H1 (cell line): ENCODE results near the gene SERPINA6. TPM values are rescaled to one million over a fixed set of nuclear protein-coding genes. Genes with fewer than 3 reads are reported as not detected.

Experiments
- CTCF ChIA-PET: fragments of 300-600 bp; sonication (Branson Sonifier 250); formaldehyde crosslinking; loops from one replicate; lab custom pipeline; 2021; ENCODE audit not compliant: partially characterized antibody; lab: Charles Lee
- POLR2A ChIA-PET: fragments of 300-600 bp; sonication (Branson Sonifier 250); formaldehyde crosslinking; loops from one replicate; lab custom pipeline; 2021; ENCODE audit warnings: inconsistent platforms; ENCODE audit not compliant: partially characterized antibody; lab: Charles Lee
- DNase-seq, 2 experiments: peaks; one replicate each; pipeline versions ENCODE4 v3.0.0 to v3.0.0-alpha.2; 2010 to 2022; ENCODE audit warnings: low spot score in 2 of 2, low read depth in 1 of 2, mixed read lengths in 1 of 2
- FAIRE-seq: peaks from 2 replicates; lab custom pipeline; 2011; peaks lifted over from hg19 to GRCh38; lab: Jason Lieb, UNC
- H2AFZ ChIP-seq: 2 replicates; pipeline ENCODE4 v1.8.1; 2012; ENCODE audit warnings: low read length, inconsistent platforms
- H2AK5ac ChIP-seq: 2 replicates; pipeline ENCODE4 v1.6.1; 2013; ENCODE audit warnings: low read depth, low read length
- H2BK120ac ChIP-seq: replicated peaks from 2 replicates; pipeline ENCODE3; 2013; ENCODE audit warnings: low read depth, low read length, inconsistent platforms
- H2BK12ac ChIP-seq: 2 replicates; pipeline ENCODE4 v1.6.1; 2013; ENCODE audit warnings: low read depth, low read length
- H2BK15ac ChIP-seq: 2 replicates; pipeline ENCODE4 v1.6.1; 2013; ENCODE audit warnings: low read length
- H2BK20ac ChIP-seq: 2 replicates; pipeline ENCODE4 v1.6.1; 2013; ENCODE audit warnings: low read length
- H2BK5ac ChIP-seq: 2 replicates; pipeline ENCODE4 v1.6.1; 2013; ENCODE audit warnings: low read depth, low read length
- H3K14ac ChIP-seq: 2 replicates; pipeline ENCODE4 v1.6.1; 2013; ENCODE audit warnings: inconsistent platforms; ENCODE audit not compliant: insufficient read length
- H3K18ac ChIP-seq: 2 replicates; pipeline ENCODE4 v1.6.1; 2013; ENCODE audit warnings: low read length; ENCODE audit errors: extremely low read depth
- H3K23ac ChIP-seq: 2 replicates; pipeline ENCODE4 v1.6.1; 2013; ENCODE audit warnings: inconsistent platforms; ENCODE audit not compliant: insufficient read length
- H3K23me2 ChIP-seq: 2 replicates; pipeline ENCODE4 v1.6.1; 2013; ENCODE audit warnings: low read depth, low read length
- H3K27ac ChIP-seq: 2 replicates; pipeline ENCODE4 v1.6.1; 2011; ENCODE audit warnings: low read depth, low read length, inconsistent platforms
- H3K27me3 ChIP-seq, 4 experiments: replicated peaks in 1 of 4; 1 replicate in 1 of 4; 2 replicates in 3 of 4; pipeline versions ENCODE4 v1.6.1 to v1.8.1; 2011 to 2013; ENCODE audit warnings: low read length in 3 of 4, mild to moderate bottlenecking in 3 of 4, inconsistent platforms in 2 of 4, mixed read lengths in 2 of 4, moderate library complexity in 1 of 4; ENCODE audit not compliant: control insufficient read depth in 3 of 4, insufficient read depth in 3 of 4; ENCODE audit errors: extremely low read depth in 1 of 4
- H3K36me3 ChIP-seq, 4 experiments: 2 replicates each; pipeline versions ENCODE4 v1.6.1 to v1.8.1; 2011 to 2013; ENCODE audit warnings: mild to moderate bottlenecking in 4 of 4, low read length in 3 of 4, moderate library complexity in 2 of 4, control low read depth in 1 of 4, inconsistent platforms in 1 of 4; ENCODE audit not compliant: insufficient read depth in 4 of 4, control insufficient read depth in 2 of 4
- H3K4ac ChIP-seq: replicated peaks from 2 replicates; pipeline ENCODE3; 2013; ENCODE audit warnings: low read length, low read depth, mixed read lengths, inconsistent platforms; ENCODE audit not compliant: insufficient read length
- H3K4me1 ChIP-seq, 4 experiments: replicated peaks in 1 of 4; 1 replicate in 1 of 4; 2 replicates in 3 of 4; pipeline versions ENCODE4 v1.6.1 to v1.8.1; 2011 to 2013; ENCODE audit warnings: low read length in 3 of 4, inconsistent platforms in 2 of 4, mixed read lengths in 1 of 4; ENCODE audit not compliant: insufficient read depth in 4 of 4, control insufficient read depth in 3 of 4
- H3K4me2 ChIP-seq, 2 experiments: 2 replicates each; pipeline versions ENCODE4 v1.6.1 to v1.8.1; 2011 to 2013; ENCODE audit warnings: low read depth in 2 of 2, low read length in 2 of 2, control low read depth in 1 of 2, inconsistent platforms in 1 of 2, mild to moderate bottlenecking in 1 of 2; ENCODE audit not compliant: insufficient read depth in 1 of 2
- H3K4me3 ChIP-seq, 4 experiments: fragments of 200-600, 300-600 bp in 1 of 4; sonication (generic), shearing (Covaris generic), sonication (Bioruptor Twin) in 1 of 4; 2 replicates each; pipeline versions ENCODE4 v1.5.1 to v1.8.1; 2011 to 2016; ENCODE audit warnings: low read length in 4 of 4, low read depth in 3 of 4, control low read depth in 2 of 4, inconsistent platforms in 2 of 4, mild to moderate bottlenecking in 2 of 4, mixed read lengths in 1 of 4, moderate library complexity in 1 of 4; ENCODE audit not compliant: insufficient read depth in 2 of 4; ENCODE audit errors: extremely low read depth in 1 of 4
- H3K56ac ChIP-seq: replicated peaks from 2 replicates; pipeline ENCODE3; 2013; ENCODE audit warnings: low read depth, mild to moderate bottlenecking, mixed read lengths, low read length, inconsistent platforms; ENCODE audit not compliant: insufficient read length
- H3K79me1 ChIP-seq: 2 replicates; pipeline ENCODE4 v1.6.1; 2013; ENCODE audit warnings: low read depth, low read length, control low read depth
- H3K79me2 ChIP-seq, 2 experiments: 2 replicates each; pipeline versions ENCODE4 v1.6.1 to v1.8.1; 2012 to 2013; ENCODE audit warnings: low read length in 2 of 2, mild to moderate bottlenecking in 2 of 2, inconsistent platforms in 1 of 2; ENCODE audit not compliant: insufficient read depth in 2 of 2, control insufficient read depth in 1 of 2
- H3K9ac ChIP-seq, 4 experiments: replicated peaks in 1 of 4; 1 replicate in 1 of 4; 2 replicates in 3 of 4; pipeline versions ENCODE4 v1.6.1 to v1.8.1; 2011 to 2013; ENCODE audit warnings: low read depth in 3 of 4, low read length in 3 of 4, control low read depth in 2 of 4, mild to moderate bottlenecking in 2 of 4, moderate library complexity in 2 of 4, inconsistent platforms in 1 of 4; ENCODE audit errors: extremely low read depth in 1 of 4
- H3K9me3 ChIP-seq, 2 experiments: 2 replicates each; pipeline versions ENCODE4 v1.6.1 to v1.8.1; 2012 to 2013; ENCODE audit warnings: mild to moderate bottlenecking in 2 of 2, moderate library complexity in 2 of 2, control low read depth in 1 of 2, inconsistent platforms in 1 of 2, low read depth in 1 of 2, low read length in 1 of 2, mixed read lengths in 1 of 2; ENCODE audit not compliant: insufficient read depth in 2 of 2
- H4K20me1 ChIP-seq, 2 experiments: replicated peaks in 1 of 2; 2 replicates each; pipeline versions ENCODE3 to v1.8.1; 2011 to 2013; ENCODE audit warnings: inconsistent platforms in 2 of 2, low read length in 2 of 2, mild to moderate bottlenecking in 1 of 2; ENCODE audit not compliant: insufficient read depth in 2 of 2, control insufficient read depth in 1 of 2
- H4K5ac ChIP-seq: 2 replicates; pipeline ENCODE4 v1.6.1; 2013; ENCODE audit warnings: low read length, low read depth, mixed read lengths, inconsistent platforms; ENCODE audit not compliant: insufficient read length
- H4K8ac ChIP-seq: 2 replicates; pipeline ENCODE4 v1.8.0; 2013; ENCODE audit warnings: mild to moderate bottlenecking, moderate library complexity, low read length, inconsistent platforms; ENCODE audit not compliant: insufficient read depth; ENCODE audit errors: extremely low read depth
- H4K91ac ChIP-seq: replicated peaks from 2 replicates; pipeline ENCODE3; 2013; ENCODE audit warnings: low read length, mixed read lengths, inconsistent platforms; ENCODE audit not compliant: insufficient read length
- BACH1 ChIP-seq: IDR thresholded peaks from 2 replicates; pipeline ENCODE4 v1.6.1; 2012; ENCODE audit warnings: low read length, improper control_type of control experiment
- CEBPB ChIP-seq: IDR thresholded peaks from 2 replicates; pipeline ENCODE4 v1.6.1; 2012; ENCODE audit warnings: low read depth, low read length
- CTCF ChIP-seq, 3 experiments: IDR thresholded peaks; 1 replicate in 2 of 3; 2 replicates in 1 of 3; pipeline versions ENCODE4 v1.5.1 to v1.6.1; 2011; ENCODE audit warnings: low read length in 3 of 3, mild to moderate bottlenecking in 3 of 3, inconsistent platforms in 2 of 3, low read depth in 1 of 3, moderate library complexity in 1 of 3; ENCODE audit not compliant: insufficient read depth in 1 of 3; ENCODE audit errors: control extremely low read depth in 1 of 3
- FOSL1 ChIP-seq: IDR thresholded peaks from 2 replicates; pipeline ENCODE4 v1.6.1; 2011; ENCODE audit warnings: mild to moderate bottlenecking, low read depth, low read length, moderate library complexity; ENCODE audit not compliant: insufficient read depth
- RFX5 ChIP-seq: IDR thresholded peaks from 2 replicates; pipeline ENCODE4 v1.6.1; 2011; ENCODE audit warnings: low read depth, low read length, improper control_type of control experiment, borderline replicate concordance
- RNF2 ChIP-seq: fragments of 200-900, 300-1000 bp; sonication (generic); IDR thresholded peaks from 2 replicates; pipeline ENCODE4 v1.7.1; 2016; ENCODE audit warnings: borderline replicate concordance, low read depth, mild to moderate bottlenecking, antibody characterized with exemption, low read length; ENCODE audit not compliant: poor library complexity, severe bottlenecking; ENCODE audit errors: missing control alignments
- SIN3A ChIP-seq, 2 experiments: IDR thresholded peaks in 1 of 2; conservative IDR thresholded peaks in 1 of 2; 2 replicates each; pipeline ENCODE4 v1.6.1; 2011 to 2012; ENCODE audit warnings: low read length in 2 of 2, improper control_type of control experiment in 1 of 2, low read depth in 1 of 2, mild to moderate bottlenecking in 1 of 2
- TAF1 ChIP-seq: IDR thresholded peaks from 2 replicates; pipeline ENCODE4 v1.6.1; 2011; ENCODE audit warnings: mild to moderate bottlenecking, low read depth, low read length
- ZNF274 ChIP-seq: IDR thresholded peaks from 2 replicates; pipeline ENCODE4 v1.7.0; 2012; ENCODE audit warnings: low read length, borderline replicate concordance; ENCODE audit errors: extremely low read depth
- WGBS, 2 experiments: shearing (Covaris generic) in 1 of 2; methylation state at CpG; one replicate each; pipeline versions ENCODE4 v1.1.6 to v1.1.7; 2013 to 2015; ENCODE audit warnings: low lambda C conversion rate in 2 of 2, mixed read lengths in 2 of 2, inconsistent platforms in 1 of 2, low coverage in 1 of 2, missing lambda C conversion rate in 1 of 2; ENCODE audit not compliant: insufficient replicate concordance in 2 of 2, insufficient coverage in 1 of 2, insufficient read length in 1 of 2; ENCODE audit errors: extremely low coverage in 1 of 2, missing lambda C conversion rate in 1 of 2; 5-methylcytosine and 5-hydroxymethylcytosine counted together
- polyA plus RNA-seq, 7 experiments: library from polyadenylated mRNA; depleted of rRNA in 3 of 7; stranded (reverse) in 5 of 7; unstranded in 2 of 7; fragments of >200 nt in 5 of 7; fragments of 200-250 nt in 2 of 7; gene quantifications; 1 replicate in 5 of 7; 2 replicates in 1 of 7; 4 replicates in 1 of 7; pipeline versions ENCODE4 v1.2.1 to v1.2.3, GENCODE V29; 2011 to 2013; ENCODE audit warnings: missing spikeins in 2 of 7, mixed read lengths in 2 of 7
- total RNA-seq: library from RNA; stranded (reverse); fragmentation: NEBNext Ultra II Directional; extraction: Animal tissue kit (Norgen Biotek cat#: 25700); gene quantifications from 2 replicates; pipeline ENCODE4 v1.2.1, GENCODE V29; 2021

SERPINA6 gene
- total and polyA plus RNA-seq, 2 of the 8 experiments (the other 6 are each of a cell fraction or from before 2014, with no cell fraction given) = not detected

- peaks cover 0 to 8% (median 3%) of the 10 kb centered on the region in 4 experiments; a peak in 1 of 7 replicates for H3K4me1 ChIP-seq
- no peak overlapping the region for H4K91ac ChIP-seq
- H4K20me1 ChIP-seq = no peaks in the 10 kb centered on the region
- H4K5ac ChIP-seq = no peak overlapping the region
- H2BK12ac ChIP-seq = no peak overlapping the region
- 35% methylated on average over 15 of the region's 15 CpGs; no CpG with 5 or more reads in 1 of the 2 experiments for WGBS, 2 experiments
- DNase-seq (peak; percentile 56 to 61), FAIRE-seq (peak; percentile 88)
- no peak overlapping the region for H3K4me3 ChIP-seq
- no peak overlapping the region for H3K27ac ChIP-seq
- H2BK120ac ChIP-seq = no peak overlapping the region
- H3K23ac ChIP-seq = no peak overlapping the region
- no peak overlapping the region for H3K56ac ChIP-seq
- ChIA-PET POLR2A (interaction anchor here (1.0 kb wide), 1 partner anchor 10 kb away, joined by 3 read pairs; no protein-coding TSS in a partner anchor), CTCF (interaction anchor here (0.6 to 2.7 kb wide), 18 partner anchors 9 to 302 kb away, joined by 3 to 15 read pairs (median 4); no protein-coding TSS in a partner anchor)
- H2BK20ac ChIP-seq = no peak overlapping the region
- no peaks in the 10 kb centered on the region for H3K36me3 ChIP-seq
- H3K18ac ChIP-seq = no peak overlapping the region; the same call in 1 of the 2 replicates
- H3K79me1 ChIP-seq = no peaks in the 10 kb centered on the region
- no peaks in the 10 kb centered on the region for H3K79me2 ChIP-seq
- no peak overlapping the region for H2BK5ac ChIP-seq
- H2AK5ac ChIP-seq = no peak overlapping the region
- no peak overlapping the region for H3K14ac ChIP-seq
- no peak overlapping the region for H3K4me2 ChIP-seq
- H4K8ac ChIP-seq = no peak overlapping the region
- H3K9ac ChIP-seq = no peak overlapping the region
- no peaks in the 10 kb centered on the region for H3K23me2 ChIP-seq
- H3K9me3 ChIP-seq = no peaks in the 10 kb centered on the region
- H2BK15ac ChIP-seq = 0 out of 2 replicates have a peak overlapping the region, but pooled peaks have one; percentile 76
- no peaks in the 10 kb centered on the region for H3K27me3 ChIP-seq
- no peak overlapping the region for H2AFZ ChIP-seq
- no peak overlapping the region for H3K4ac ChIP-seq
- TF ChIP-seq TAF1 = no peak
- TF ChIP-seq CTCF (IDR thresholded peaks at IDR 0.05; ENCODE audit: control extremely low read depth in 1 of 3, insufficient read depth in 1 of 3, low read depth in 1 of 3, low read length in 3 of 3) = peak; percentile 74 to 82 (median 75)
- no peak for TF ChIP-seq RNF2
- no peak for TF ChIP-seq BACH1
- 0 out of 2 replicates have a peak, but pooled peaks have one; percentile 34 for TF ChIP-seq RFX5
- no peak for TF ChIP-seq FOSL1
- TF ChIP-seq CEBPB = no peak
- TF ChIP-seq ZNF274 = no peak
- TF ChIP-seq SIN3A (conservative IDR thresholded peaks at IDR 0.05 in 1 of 2, IDR thresholded peaks at IDR 0.05 in 1 of 2; ENCODE audit: low read depth in 1 of 2, low read length in 2 of 2) = 0 out of 4 replicates have a peak, but pooled peaks of 1 of the 2 experiments have one; percentile 24
These were observed 32.2 kb upstream of the SERPINA6 start for GRCh38 chr14:94355191-94355794.
